Fibroblast of the aortic adventitia (primary cell): ENCODE results near the gene RBPJL. TPM values are rescaled to one million over a fixed set of nuclear protein-coding genes. Genes with fewer than 3 reads are reported as not detected.

Experiments
- DNase-seq: peaks from one replicate; pipeline ENCODE4 v3.0.0-alpha.2; 2010; ENCODE audit warnings: low read depth
- H3K4me3 ChIP-seq: 2 replicates; pipeline ENCODE4 v1.5.1; 2011; ENCODE audit warnings: low read depth, mild to moderate bottlenecking, control low read depth, low read length, moderate library complexity
- total RNA-seq: library from RNA; depleted of rRNA; stranded (reverse); fragments of >200 nt; gene quantifications from 2 replicates; pipeline ENCODE4 v1.2.3, GENCODE V29; 2012; ENCODE audit warnings: low replicate concordance
- TF ChIP-seq, protein P1 (sequence below): IDR thresholded peaks from 2 replicates; pipeline ENCODE4 v1.5.1; 2011; ENCODE audit warnings: mild to moderate bottlenecking, low read length, control low read depth, inconsistent platforms; ENCODE audit not compliant: insufficient read depth

The RBPJL gene
- total RNA-seq, 1 donor = not detected

DNA sequence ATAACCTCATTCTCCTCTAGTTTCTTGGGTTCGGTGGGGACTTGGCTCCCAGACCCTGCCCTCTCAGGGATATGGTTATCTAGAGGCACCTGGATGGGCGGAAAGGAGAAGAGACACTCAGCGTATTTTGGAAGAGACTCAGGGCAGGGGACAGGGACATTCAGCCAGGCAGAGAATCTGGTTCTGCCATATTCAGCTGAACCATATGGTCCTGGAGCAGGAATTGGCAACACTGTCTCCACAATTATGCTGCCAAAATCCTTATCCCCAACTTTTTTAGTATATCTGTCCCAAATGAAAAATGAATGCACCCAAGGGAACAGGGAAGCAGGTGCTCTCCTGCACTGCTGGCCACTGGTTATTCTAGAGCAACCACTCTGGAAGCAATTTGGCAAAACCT is 23.8 kb downstream of the RBPJL start:
- no peak for DNase-seq
- TF ChIP-seq, protein P1, sequence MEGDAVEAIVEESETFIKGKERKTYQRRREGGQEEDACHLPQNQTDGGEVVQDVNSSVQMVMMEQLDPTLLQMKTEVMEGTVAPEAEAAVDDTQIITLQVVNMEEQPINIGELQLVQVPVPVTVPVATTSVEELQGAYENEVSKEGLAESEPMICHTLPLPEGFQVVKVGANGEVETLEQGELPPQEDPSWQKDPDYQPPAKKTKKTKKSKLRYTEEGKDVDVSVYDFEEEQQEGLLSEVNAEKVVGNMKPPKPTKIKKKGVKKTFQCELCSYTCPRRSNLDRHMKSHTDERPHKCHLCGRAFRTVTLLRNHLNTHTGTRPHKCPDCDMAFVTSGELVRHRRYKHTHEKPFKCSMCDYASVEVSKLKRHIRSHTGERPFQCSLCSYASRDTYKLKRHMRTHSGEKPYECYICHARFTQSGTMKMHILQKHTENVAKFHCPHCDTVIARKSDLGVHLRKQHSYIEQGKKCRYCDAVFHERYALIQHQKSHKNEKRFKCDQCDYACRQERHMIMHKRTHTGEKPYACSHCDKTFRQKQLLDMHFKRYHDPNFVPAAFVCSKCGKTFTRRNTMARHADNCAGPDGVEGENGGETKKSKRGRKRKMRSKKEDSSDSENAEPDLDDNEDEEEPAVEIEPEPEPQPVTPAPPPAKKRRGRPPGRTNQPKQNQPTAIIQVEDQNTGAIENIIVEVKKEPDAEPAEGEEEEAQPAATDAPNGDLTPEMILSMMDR = no peak

DNA sequence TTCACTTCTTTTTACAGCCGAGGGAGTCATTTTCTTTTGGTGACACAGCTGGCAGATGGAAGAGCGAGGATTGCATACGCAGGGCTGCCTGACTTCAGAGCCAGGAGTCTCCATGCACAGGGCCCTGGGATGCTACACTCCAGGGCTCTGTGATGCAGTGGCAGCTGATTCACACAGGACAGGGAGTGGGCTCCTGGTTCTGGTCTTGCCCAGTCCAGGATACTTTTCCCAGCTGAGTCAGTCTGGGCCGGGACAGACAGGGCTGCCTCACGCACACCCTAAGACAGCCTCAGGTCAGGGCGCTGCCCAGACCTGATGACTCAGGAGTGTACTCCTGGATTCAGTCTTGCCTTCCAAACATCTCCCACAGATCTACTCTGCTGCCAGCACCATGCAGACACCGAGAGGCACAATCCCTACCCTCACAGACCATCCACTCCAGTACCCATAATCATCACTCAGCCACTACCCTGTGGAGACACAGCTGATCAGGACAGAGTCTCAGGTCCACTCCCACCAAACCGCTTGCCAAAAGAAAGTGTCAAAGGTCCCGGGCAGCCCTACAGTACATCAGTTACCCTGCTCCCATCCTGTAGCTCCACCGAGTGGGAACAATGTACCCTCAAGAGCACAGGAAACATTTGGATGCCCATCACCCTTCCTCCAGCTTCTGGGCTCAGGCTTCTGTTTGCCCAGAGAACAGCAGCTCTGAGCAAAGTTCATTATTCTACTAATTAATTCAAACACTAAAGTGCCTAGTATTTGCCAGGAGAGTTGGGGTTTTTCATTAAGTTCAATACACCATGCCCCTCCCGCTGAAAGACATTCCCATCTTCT is 30.1 kb downstream of the RBPJL start:
- DNase-seq = peak; percentile 84
- H3K4me3 ChIP-seq = no peak overlapping the region
- TF ChIP-seq, protein P1 = no peak

More for the DNA sequence above, 23.8 kb downstream of the RBPJL start:
- no peak overlapping the region for H3K4me3 ChIP-seq

DNA sequence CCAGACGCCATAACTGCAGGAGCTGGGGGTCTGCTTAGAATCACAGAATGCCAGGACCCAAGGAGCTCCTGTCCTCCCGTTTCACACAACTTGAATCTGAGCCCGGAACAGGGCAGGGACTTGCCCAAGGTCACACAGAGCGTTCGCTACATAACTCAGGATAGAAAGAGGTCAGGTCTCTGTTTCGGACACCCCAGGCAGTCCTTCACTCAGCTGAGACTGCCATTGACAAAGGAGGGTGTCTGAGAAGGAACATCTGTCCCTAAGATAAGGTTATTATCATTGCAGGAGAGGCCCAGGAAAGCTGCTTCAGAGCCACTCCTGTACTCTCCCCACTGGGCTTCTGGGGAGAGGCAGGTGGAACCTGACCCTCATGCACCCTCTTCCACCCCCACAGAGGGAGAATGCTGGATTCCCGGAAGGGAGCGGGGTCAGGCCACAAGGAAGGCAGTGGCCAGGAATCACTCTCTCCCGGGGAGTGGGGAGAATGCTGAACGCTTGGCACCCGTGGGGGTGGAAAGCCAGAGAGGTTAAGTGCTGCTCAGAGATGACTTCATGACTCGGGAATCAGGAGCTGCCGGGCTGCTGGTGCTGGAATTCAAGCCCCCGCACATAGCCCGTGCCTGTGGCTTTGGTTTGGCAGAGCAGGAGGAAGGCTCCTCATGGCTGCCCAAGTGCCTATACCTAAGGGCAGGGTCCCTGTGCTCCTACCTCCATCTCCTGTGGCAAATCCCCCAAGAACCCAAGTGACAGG is 30.9 kb downstream of the RBPJL start:
- TF ChIP-seq, protein P1 = no peak
- H3K4me3 ChIP-seq = no peak overlapping the region
- peak; percentile 90 for DNase-seq

DNA sequence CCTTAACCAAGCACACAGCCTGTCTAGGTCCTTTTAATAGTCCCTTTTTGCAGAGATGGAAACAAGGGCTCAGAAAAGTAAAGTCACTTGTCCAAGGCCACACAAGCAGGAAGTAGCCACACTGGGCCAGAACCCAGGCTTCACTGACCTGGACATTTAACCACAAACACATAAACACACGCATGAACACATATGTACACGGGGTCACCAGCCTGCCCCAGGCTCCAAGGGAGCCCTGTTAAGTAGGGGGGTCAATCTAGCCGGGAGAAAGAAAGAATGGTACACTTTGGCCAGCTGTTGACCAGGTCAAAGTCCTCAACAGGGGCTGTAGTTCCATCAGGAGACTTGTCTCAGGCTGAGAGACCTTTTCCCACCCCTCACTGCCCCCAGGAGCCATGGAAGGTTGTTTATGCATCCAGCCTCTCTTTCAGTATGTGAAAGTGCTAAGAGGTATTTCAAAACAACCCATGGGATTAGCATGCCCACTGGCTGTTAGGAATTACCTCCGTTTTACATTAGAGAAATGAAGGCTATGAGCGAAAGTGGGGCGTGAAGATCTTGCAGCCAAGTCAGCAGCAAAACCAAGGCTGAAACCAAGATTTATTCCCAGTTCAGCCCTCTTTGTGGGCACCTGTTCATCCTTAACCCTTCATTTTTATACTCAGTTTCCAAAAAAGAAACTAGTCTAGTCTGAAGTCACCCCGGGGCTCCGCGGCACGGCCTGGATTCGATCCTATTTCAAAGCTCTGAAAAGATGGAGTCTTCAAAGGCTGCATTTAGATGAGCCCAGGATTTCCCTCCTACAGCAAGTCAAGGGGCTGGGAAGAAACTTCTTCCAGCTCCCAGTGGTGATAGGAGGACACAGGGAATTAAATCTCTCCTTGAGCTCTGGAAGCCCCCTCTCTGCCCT is 31.7 kb downstream of the RBPJL start:
- TF ChIP-seq, protein P1 = no peak
- no peak overlapping the region for H3K4me3 ChIP-seq
- no peak for DNase-seq

DNA sequence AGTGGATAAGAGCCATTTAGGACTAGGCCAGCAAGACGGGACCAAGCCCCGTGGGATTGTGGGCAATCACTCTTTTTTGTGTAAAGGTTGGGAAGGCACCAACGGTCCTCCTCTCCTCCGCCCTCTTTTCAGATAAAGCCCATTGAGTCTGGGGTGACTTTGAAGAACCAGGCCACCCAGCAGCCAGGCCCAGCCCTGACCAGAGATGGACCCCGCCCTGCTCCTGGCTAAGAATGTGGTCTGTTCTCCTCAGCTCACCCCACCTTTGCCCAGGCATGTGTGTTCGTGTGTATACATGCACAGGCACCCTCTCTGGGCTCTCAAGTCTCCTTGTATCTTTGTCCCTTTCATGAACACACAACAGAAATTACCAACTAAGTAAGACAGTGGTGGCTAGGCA is 32.4 kb downstream of the RBPJL start:
- no peak overlapping the region for H3K4me3 ChIP-seq
- DNase-seq = no peak
- TF ChIP-seq, protein P1 = no peak

DNA sequence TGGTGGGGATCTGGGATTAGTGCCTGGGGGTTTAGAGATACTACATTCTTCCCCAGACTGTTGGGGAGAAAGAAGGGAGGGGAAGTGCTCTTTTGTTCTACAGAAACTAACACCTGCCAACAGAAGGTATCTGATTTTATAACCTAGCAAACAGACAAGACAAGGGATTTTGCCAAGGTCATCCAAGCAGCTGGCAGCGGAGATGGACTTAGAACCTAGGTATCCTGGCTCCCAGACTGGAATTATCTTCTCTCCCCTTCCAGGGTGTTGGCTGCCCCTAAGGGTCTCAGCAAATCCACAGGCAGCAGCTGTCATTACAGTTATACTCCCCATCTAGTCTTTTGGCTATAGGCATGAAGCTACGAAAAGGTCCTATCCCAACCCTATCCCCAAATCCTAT is 33.2 kb downstream of the RBPJL start:
- no peak overlapping the region for H3K4me3 ChIP-seq
- TF ChIP-seq, protein P1 = no peak
- DNase-seq = no peak
